HFF-Myc (cell line): Measurements from ENCODE around the gene MKX.

ENCODE experiments used
- DNase-seq: peaks from one replicate; pipeline ENCODE4 v3.0.0-alpha.2; 2011; ENCODE audit warnings: low read depth; ENCODE audit errors: extremely low read depth
- H3K4me3 ChIP-seq: replicated peaks from 2 replicates; pipeline ENCODE4 v1.5.1; 2011; ENCODE audit warnings: low read depth, mild to moderate bottlenecking, control low read depth, low read length
- TF ChIP-seq, protein P1 (sequence below): IDR thresholded peaks from 2 replicates; pipeline ENCODE4 v1.5.1; 2012; ENCODE audit warnings: mild to moderate bottlenecking, low read depth, low read length, control low read depth; ENCODE audit errors: missing control alignments

Gene MKX

DNA sequence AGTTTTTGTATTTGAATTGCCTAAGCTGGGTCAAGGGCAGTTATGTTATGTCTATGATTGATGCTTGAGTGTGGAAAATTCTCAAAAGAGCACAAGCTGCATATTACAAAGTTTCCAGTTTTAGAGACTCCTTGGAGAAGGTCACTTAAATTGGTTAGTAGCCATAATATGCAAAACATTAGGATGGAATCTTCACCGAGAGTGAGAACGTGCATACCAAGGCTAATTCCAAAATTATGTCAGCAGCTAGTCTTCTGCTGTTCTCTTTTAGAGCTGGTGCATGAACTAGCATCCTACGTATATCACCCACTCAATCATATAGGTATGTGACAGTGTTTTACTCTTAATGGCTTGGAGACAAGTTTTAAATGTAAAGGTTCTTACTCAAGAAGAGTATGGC, 49.2 kb downstream of the MKX start:
- no peak for DNase-seq
- H3K4me3 ChIP-seq: no peak overlapping the region
- TF ChIP-seq, protein P1, sequence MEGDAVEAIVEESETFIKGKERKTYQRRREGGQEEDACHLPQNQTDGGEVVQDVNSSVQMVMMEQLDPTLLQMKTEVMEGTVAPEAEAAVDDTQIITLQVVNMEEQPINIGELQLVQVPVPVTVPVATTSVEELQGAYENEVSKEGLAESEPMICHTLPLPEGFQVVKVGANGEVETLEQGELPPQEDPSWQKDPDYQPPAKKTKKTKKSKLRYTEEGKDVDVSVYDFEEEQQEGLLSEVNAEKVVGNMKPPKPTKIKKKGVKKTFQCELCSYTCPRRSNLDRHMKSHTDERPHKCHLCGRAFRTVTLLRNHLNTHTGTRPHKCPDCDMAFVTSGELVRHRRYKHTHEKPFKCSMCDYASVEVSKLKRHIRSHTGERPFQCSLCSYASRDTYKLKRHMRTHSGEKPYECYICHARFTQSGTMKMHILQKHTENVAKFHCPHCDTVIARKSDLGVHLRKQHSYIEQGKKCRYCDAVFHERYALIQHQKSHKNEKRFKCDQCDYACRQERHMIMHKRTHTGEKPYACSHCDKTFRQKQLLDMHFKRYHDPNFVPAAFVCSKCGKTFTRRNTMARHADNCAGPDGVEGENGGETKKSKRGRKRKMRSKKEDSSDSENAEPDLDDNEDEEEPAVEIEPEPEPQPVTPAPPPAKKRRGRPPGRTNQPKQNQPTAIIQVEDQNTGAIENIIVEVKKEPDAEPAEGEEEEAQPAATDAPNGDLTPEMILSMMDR: no peak

DNA sequence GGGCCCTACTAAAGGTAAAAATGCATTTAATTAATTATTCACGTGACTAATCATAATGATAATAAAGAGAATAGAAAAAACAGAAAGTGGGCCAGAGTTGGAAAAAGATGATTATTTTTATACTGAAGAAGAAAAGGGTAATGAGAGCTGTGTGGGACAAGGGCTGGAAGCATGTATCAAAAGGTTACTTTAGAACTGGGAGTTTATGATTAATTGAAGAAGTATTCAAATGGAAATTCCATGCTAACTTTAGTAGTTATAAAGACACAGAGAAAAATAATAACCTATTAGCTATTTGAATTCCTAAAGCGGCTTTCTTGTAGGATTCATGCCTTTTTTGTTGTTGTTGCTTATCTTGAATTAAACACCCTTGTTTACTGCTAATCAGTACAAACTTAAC, 49.9 kb downstream of the MKX start:
- H3K4me3 ChIP-seq: no peak overlapping the region
- TF ChIP-seq, protein P1: no peak
- no peak for DNase-seq

DNA sequence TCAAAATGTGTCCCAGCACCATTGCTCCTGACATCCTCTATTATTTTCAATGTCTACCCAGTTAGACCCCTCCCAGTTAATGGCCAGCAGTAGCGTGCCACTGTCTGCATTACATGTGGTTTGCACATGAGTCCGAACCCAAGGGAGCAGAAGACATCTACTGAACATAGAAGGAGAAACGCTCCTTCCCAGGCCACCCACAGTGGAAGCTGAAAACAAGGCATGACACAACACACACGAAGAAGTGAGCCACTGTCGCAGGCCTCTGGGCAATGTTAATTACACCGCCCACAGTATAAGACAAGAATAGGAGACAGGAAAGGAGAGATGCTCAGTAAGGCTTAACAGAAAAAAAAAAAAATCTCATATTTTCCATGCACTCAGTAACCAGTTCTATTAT, 50.5 kb downstream of the MKX start:
- no peak overlapping the region for H3K4me3 ChIP-seq
- TF ChIP-seq, protein P1: no peak
- DNase-seq: no peak

DNA sequence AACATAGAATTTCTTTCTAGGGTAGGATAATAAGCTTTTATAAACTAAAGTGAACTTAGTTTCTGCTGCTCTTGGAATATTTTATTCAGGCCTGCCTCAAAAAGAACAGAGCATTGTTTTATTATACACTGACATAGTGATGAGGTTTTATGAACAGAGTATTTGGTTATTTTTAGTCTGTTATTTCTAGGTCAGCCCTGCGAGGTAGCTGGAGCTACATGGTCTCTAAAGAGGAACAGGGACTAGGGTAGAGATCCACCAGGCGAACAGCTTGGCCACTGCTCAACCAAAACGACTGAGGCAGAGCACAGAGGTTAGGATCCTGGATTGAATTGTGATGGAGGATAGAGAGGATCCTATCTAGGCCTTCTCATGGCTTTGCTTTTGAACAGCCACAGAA, 53.0 kb downstream of the MKX start:
- no peak for DNase-seq
- no peak overlapping the region for H3K4me3 ChIP-seq
- TF ChIP-seq, protein P1: no peak

DNA sequence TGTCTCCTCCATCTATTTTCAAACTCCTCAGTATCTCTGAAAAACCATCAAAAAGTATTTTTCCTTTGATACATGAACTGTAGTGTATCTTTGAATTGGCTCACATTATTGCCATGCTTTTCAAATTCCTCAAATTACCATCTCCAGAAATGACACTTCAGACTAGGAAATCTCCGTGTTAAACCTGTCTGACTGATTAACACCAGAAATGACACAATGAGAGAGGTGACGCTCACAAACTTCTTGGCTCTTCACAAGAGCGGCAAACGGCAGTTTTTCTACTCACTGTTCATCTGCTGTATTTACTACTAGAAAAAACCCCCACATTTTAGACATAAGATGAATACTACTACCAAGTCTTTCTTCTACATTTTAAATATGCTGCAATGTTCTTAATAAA, 56.6 kb downstream of the MKX start:
- DNase-seq: no peak
- H3K4me3 ChIP-seq: no peak overlapping the region
- TF ChIP-seq, protein P1: no peak

DNA sequence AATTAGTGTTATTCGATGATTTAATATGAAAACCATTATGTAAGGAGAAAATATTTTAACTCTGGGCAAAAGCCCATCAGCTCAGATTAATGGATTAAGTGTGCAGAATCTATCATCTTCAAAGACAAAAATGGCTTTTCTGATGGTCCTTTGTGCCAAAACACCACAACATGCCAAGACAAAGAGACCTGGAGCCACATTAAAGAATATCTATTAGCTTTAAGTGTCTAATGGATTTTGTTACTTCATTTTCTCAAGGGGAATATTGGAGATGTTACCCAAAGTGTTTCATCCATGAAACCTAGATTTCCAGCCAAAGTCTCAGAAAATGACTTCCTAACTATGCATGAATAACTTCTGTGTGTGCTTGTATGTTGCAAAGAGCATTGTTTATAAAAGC, 57.3 kb downstream of the MKX start:
- TF ChIP-seq, protein P1: no peak
- no peak overlapping the region for H3K4me3 ChIP-seq
- DNase-seq: no peak

DNA sequence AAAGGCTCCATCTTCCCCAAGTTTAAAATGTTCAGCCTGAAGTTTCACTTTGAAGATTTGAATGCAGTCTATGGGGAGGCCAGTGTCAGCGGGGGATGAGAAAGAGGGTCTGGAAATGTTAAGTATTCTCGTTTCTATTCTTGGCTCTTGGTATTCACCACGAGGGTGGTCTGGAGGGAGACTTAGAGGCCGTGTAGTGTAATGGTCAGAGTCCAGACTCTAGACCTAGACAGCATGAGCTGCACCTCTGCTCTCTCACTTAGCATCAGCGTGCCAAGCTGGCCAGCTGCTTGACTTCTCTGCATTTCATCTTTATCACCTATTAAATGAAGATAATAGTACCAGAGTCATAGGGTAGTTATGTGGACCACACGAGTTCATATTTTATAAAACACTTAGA, 57.9 kb downstream of the MKX start:
- H3K4me3 ChIP-seq: no peak overlapping the region
- TF ChIP-seq, protein P1: no peak
- no peak for DNase-seq
